ENCODE measurements around the gene HAPLN2.
"Not testable (repeated sequence)": the region's sequence is repeated elsewhere in the genome, so short reads cannot be mapped to it uniquely, and the experiment has no call there.

HAPLN2 gene

DNA sequence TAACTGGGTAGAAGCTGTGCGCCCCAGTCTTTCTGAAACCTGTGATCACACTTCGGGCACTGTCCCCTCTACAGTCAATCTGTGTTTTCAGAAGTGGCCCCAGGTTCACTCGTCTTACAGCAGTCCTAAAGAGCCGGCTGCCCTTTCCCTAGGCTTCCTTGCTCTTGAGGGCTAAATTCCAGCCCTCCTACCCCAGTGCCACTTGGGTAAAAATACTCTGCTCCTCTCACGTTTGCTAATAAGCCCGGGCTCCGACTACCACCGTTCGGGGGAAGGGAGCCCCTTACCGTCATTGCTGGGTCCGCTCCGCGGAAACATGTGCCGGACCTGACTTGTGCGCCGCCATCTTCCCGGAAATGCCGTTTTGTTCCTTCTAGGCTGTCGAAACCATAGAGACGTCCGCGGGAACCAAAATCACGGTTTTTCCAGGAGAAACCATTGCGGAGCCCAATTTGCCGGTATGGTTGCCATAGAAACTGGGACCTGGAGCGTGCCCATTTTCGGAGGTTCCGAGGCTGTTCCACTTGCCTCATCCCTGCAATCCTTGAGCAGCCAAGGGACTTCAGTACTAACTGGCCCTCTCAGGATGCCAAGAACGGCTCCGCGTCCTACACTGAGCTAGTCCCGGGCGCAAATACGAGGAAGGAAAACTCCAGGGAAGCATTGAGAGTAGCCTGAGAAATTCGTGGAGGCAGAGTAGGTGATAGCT lies 17.9 kb upstream of the HAPLN2 start, which contains the start of gene GPATCH4:
GPATCH4 (minus strand) TSS at position 358 of the 709 bp plus-strand sequence.
- Histone ChIP-seq H3K4me3 (ENCODE audit: extremely low read depth, insufficient read depth, low read length, poor library complexity, severe bottlenecking) (peak within 1 kb of the TSS; percentile 75), H3K9me3 (ENCODE audit: control insufficient read depth, low read length) (no peaks in the 10 kb centered on the region), H3K36me3 (ENCODE audit: control insufficient read depth, insufficient read depth, low read length) (peaks cover 34% of the 10 kb centered on the region), H3K27ac (ENCODE audit: low read depth, low read length, severe bottlenecking) (peak within 1 kb of the TSS; percentile 85), H3K4me1 (ENCODE audit: control insufficient read depth, insufficient read depth, low read length, poor library complexity, severe bottlenecking) (no peaks in the 10 kb centered on the region)
- 0 to 1% methylated on average over 35 of the region's 35 CpGs for WGBS, 2 experiments (ENCODE audit: insufficient coverage in 2 of 2)

- Histone ChIP-seq H3K4me1 (ENCODE audit: control insufficient read depth, insufficient read depth, low read length, poor library complexity, severe bottlenecking) (no peaks in the 10 kb centered on the region), H3K36me3 (ENCODE audit: control insufficient read depth, insufficient read depth, low read length) (peaks cover 29% of the 10 kb centered on the region), H3K9me3 (ENCODE audit: control insufficient read depth, low read length) (no peaks in the 10 kb centered on the region), H3K4me3 (ENCODE audit: extremely low read depth, insufficient read depth, low read length, poor library complexity, severe bottlenecking) (peak overlapping the region; percentile 75), H3K27ac (ENCODE audit: low read depth, low read length, severe bottlenecking) (peak overlapping the region; percentile 85)
- 90 to 92% methylated on average over 9 to 11 of the region's 12 CpGs for WGBS, 2 experiments (ENCODE audit: insufficient coverage in 2 of 2)
These were observed 17.3 kb upstream of the HAPLN2 start for GRCh38 chr1:156601892-156602291.

- H3K4me3 ChIP-seq (ENCODE audit: extremely low read depth, insufficient read depth, low read length, poor library complexity, severe bottlenecking) = no peak overlapping the region
- WGBS, 2 experiments (ENCODE audit: insufficient coverage in 2 of 2) = 41 to 44% methylated on average over 8 of the region's 10 CpGs
- H3K36me3 ChIP-seq (ENCODE audit: control insufficient read depth, insufficient read depth, low read length) = peaks cover 22% of the 10 kb centered on the region
- H3K27ac ChIP-seq (ENCODE audit: low read depth, low read length, severe bottlenecking) = no peak overlapping the region
- H3K4me1 ChIP-seq (ENCODE audit: control insufficient read depth, insufficient read depth, low read length, poor library complexity, severe bottlenecking) = no peaks in the 10 kb centered on the region
- no peaks in the 10 kb centered on the region for H3K9me3 ChIP-seq (ENCODE audit: control insufficient read depth, low read length)
These were observed 16.6 kb upstream of the HAPLN2 start for GRCh38 chr1:156602557-156602993.

- H3K4me1 ChIP-seq (ENCODE audit: control insufficient read depth, insufficient read depth, low read length, poor library complexity, severe bottlenecking); H3K4me3 ChIP-seq (ENCODE audit: extremely low read depth, insufficient read depth, low read length, poor library complexity, severe bottlenecking); H3K36me3 ChIP-seq (ENCODE audit: control insufficient read depth, insufficient read depth, low read length); H3K27ac ChIP-seq (ENCODE audit: low read depth, low read length, severe bottlenecking); H3K9me3 ChIP-seq (ENCODE audit: control insufficient read depth, low read length): not testable (repeated sequence)
- WGBS, 2 experiments (ENCODE audit: insufficient coverage in 2 of 2) = 94% methylated on average over 4 of the region's 4 CpGs; no CpG with 5 or more reads in 1 of the 2 experiments
These were observed 11.9 kb upstream of the HAPLN2 start for GRCh38 chr1:156607344-156607743.

DNA sequence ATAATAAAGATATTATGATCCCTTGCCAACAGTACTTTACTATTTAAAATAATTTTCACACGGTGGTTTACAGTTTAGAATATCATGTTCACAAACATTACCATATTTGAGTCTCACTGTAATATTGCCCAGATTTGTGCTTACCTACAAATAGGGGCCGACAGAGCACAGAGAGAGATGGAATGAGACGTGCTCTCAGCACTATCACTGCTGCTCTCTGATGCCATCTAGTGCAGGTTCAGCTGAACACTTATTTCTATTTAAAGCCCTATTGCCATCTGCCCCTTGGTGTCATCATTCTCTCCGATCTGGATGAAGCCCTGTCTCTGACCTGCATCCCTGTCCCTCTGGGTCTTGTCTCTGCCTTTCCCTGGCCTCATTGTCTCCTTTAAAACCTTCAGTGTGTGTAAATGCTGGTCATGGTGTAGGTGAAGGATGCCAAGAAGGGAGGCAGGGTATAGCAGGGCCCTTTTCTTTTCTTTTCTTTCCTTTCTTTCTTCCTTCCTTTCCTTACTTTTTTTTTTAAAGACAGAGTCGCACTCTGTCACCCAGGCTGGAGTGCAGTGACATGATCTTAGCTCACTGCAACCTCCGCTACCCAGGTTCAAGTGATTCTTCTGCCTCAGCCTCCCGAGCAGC lies 11.1 kb upstream of the HAPLN2 start:
- no peaks in the 10 kb centered on the region for H3K9me3 ChIP-seq (ENCODE audit: control insufficient read depth, low read length)
- H3K36me3 ChIP-seq (ENCODE audit: control insufficient read depth, insufficient read depth, low read length) = no peaks in the 10 kb centered on the region
- 44 to 46% methylated on average over 6 of the region's 7 CpGs for WGBS, 2 experiments (ENCODE audit: insufficient coverage in 2 of 2)
- no peaks in the 10 kb centered on the region for H3K4me1 ChIP-seq (ENCODE audit: control insufficient read depth, insufficient read depth, low read length, poor library complexity, severe bottlenecking)
- H3K4me3 ChIP-seq (ENCODE audit: extremely low read depth, insufficient read depth, low read length, poor library complexity, severe bottlenecking) = no peak overlapping the region
- H3K27ac ChIP-seq (ENCODE audit: low read depth, low read length, severe bottlenecking) = no peak overlapping the region

DNA sequence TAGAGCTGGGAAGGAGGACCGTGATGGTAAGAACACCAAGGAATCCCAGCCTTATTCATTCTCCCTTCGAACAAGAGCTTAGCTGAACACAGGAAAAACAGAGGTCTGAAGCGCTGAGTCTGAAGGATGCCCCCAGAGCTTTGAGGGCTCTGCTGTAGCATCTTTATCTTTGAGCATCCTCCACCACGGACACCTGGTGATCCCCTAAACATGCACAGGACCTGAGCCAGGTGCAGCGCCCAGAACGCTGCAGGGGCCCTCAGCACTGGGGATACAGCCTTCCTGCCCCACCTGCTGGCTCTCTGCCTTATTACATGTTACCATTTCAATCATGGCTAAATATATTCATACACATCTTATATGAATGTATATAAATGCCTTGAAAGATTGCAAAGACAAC lies 10.2 kb upstream of the HAPLN2 start:
- Histone ChIP-seq H3K4me3 (ENCODE audit: extremely low read depth, insufficient read depth, low read length, poor library complexity, severe bottlenecking) (no peak overlapping the region), H3K4me1 (ENCODE audit: control insufficient read depth, insufficient read depth, low read length, poor library complexity, severe bottlenecking) (no peaks in the 10 kb centered on the region), H3K36me3 (ENCODE audit: control insufficient read depth, insufficient read depth, low read length) (no peaks in the 10 kb centered on the region), H3K9me3 (ENCODE audit: control insufficient read depth, low read length) (no peaks in the 10 kb centered on the region), H3K27ac (ENCODE audit: low read depth, low read length, severe bottlenecking) (no peak overlapping the region)
- WGBS, 2 experiments (ENCODE audit: insufficient coverage in 2 of 2) = 43 to 82% methylated on average over 2 to 6 of the region's 6 CpGs

DNA sequence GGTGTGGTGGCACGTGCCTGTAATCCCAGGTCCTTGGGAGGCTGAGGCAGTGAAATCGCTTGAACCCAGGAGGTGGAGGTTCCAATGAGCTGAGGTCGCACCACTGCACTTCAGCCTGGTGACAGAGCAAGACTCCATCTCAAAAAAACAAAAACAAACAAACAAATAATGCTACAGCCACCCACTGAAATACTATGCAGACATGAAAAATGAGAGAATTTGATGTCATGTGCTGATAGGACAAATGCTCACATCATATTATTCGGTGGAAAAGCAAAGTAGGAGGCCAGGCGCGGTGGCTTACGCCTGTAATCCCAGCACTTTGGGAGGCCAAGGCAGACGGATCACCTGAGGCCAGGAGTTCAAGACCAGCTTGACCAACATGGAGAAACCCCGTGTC lies 9.1 kb upstream of the HAPLN2 start:
- not testable (repeated sequence) for H3K27ac ChIP-seq (ENCODE audit: low read depth, low read length, severe bottlenecking); H3K4me3 ChIP-seq (ENCODE audit: extremely low read depth, insufficient read depth, low read length, poor library complexity, severe bottlenecking); H3K4me1 ChIP-seq (ENCODE audit: control insufficient read depth, insufficient read depth, low read length, poor library complexity, severe bottlenecking); H3K36me3 ChIP-seq (ENCODE audit: control insufficient read depth, insufficient read depth, low read length); H3K9me3 ChIP-seq (ENCODE audit: control insufficient read depth, low read length)
- 94% methylated on average over 4 to 6 of the region's 9 CpGs for WGBS, 2 experiments (ENCODE audit: insufficient coverage in 2 of 2)

DNA sequence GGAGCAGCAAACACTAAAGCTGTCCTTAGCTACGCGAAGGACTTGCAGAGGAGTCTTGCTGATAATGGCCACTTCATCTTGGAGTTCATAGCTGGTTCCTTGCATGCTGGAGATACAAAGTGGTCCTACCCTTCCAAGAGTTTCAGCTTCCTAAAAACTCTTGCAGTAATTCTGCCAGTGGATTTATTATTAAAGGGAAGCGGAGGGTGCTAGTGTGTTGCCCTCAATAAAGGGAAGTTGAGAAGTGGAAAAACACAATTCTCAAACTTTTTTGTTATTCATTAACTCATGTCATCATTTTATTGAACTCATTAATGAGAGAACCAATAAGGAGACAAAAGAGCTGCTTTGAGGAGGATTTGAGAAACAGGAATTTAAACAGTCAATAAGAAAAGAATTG lies 6.5 kb upstream of the HAPLN2 start:
- no peak overlapping the region for H3K27ac ChIP-seq (ENCODE audit: low read depth, low read length, severe bottlenecking)
- no peak overlapping the region for H3K4me3 ChIP-seq (ENCODE audit: extremely low read depth, insufficient read depth, low read length, poor library complexity, severe bottlenecking)

GRCh38 chr1:156615946-156616345 lies 3.3 kb upstream of the HAPLN2 start:
- H3K4me1 ChIP-seq (ENCODE audit: control insufficient read depth, insufficient read depth, low read length, poor library complexity, severe bottlenecking) = peaks cover 7% of the 10 kb centered on the region
- WGBS, 2 experiments (ENCODE audit: insufficient coverage in 2 of 2) = 100% methylated on average over 2 of the region's 4 CpGs; no CpG with 5 or more reads in 1 of the 2 experiments
- H3K27ac ChIP-seq (ENCODE audit: low read depth, low read length, severe bottlenecking) = peak overlapping the region; percentile 62
- no peak overlapping the region for H3K4me3 ChIP-seq (ENCODE audit: extremely low read depth, insufficient read depth, low read length, poor library complexity, severe bottlenecking)
- no peaks in the 10 kb centered on the region for H3K9me3 ChIP-seq (ENCODE audit: control insufficient read depth, low read length)
- H3K36me3 ChIP-seq (ENCODE audit: control insufficient read depth, insufficient read depth, low read length) = no peaks in the 10 kb centered on the region

More for the DNA sequence above, 6.5 kb upstream of the HAPLN2 start:
- 56 to 70% methylated on average over 2 of the region's 3 CpGs for WGBS, 2 experiments (ENCODE audit: insufficient coverage in 2 of 2)
- Histone ChIP-seq H3K9me3 (ENCODE audit: control insufficient read depth, low read length) (no peaks in the 10 kb centered on the region), H3K36me3 (ENCODE audit: control insufficient read depth, insufficient read depth, low read length) (no peaks in the 10 kb centered on the region), H3K4me1 (ENCODE audit: control insufficient read depth, insufficient read depth, low read length, poor library complexity, severe bottlenecking) (peaks cover 7% of the 10 kb centered on the region)

GRCh38 chr1:156616463-156616862 lies 2.8 kb upstream of the HAPLN2 start:
- peak overlapping the region; percentile 62 for H3K27ac ChIP-seq (ENCODE audit: low read depth, low read length, severe bottlenecking)

DNA sequence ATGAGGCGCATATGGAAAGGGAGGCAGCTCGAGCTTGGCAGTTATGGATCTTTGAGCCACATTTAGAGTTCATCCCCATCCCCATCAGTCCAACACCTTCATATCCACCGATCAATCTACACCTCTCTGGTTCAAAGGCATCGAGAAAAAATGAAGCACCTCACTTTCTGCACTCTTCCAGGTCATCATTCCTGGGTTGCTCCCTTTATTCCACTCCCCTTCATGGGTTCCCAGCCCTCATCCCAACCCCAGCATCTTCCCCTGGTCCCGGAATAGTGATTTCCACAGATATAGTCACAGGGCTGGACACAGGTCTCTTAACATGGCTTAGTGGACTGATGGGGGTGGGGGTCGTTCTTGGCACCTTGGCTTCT lies 354 bp downstream of the HAPLN2 start:
- Histone ChIP-seq H3K4me3 (ENCODE audit: extremely low read depth, insufficient read depth, low read length, poor library complexity, severe bottlenecking) (no peak overlapping the region), H3K36me3 (ENCODE audit: control insufficient read depth, insufficient read depth, low read length) (no peaks in the 10 kb centered on the region), H3K4me1 (ENCODE audit: control insufficient read depth, insufficient read depth, low read length, poor library complexity, severe bottlenecking) (peaks cover 7% of the 10 kb centered on the region), H3K27ac (ENCODE audit: low read depth, low read length, severe bottlenecking) (no peak overlapping the region), H3K9me3 (ENCODE audit: control insufficient read depth, low read length) (no peaks in the 10 kb centered on the region)
- WGBS, 2 experiments (ENCODE audit: insufficient coverage in 2 of 2) = 42 to 53% methylated on average over 2 to 3 of the region's 6 CpGs

More at GRCh38 chr1:156616463-156616862, 2.8 kb upstream of the HAPLN2 start:
- no peaks in the 10 kb centered on the region for H3K36me3 ChIP-seq (ENCODE audit: control insufficient read depth, insufficient read depth, low read length)
- peaks cover 7% of the 10 kb centered on the region for H3K4me1 ChIP-seq (ENCODE audit: control insufficient read depth, insufficient read depth, low read length, poor library complexity, severe bottlenecking)
- no peak overlapping the region for H3K4me3 ChIP-seq (ENCODE audit: extremely low read depth, insufficient read depth, low read length, poor library complexity, severe bottlenecking)
- WGBS, 2 experiments (ENCODE audit: insufficient coverage in 2 of 2) = 45 to 63% methylated on average over 4 to 5 of the region's 5 CpGs
- H3K9me3 ChIP-seq (ENCODE audit: control insufficient read depth, low read length) = no peaks in the 10 kb centered on the region
